GM12891 (cell line): ENCODE results near the gene WDR64.

Source experiments
- PAX5 ChIP-seq: IDR thresholded peaks from 2 replicates; pipeline ENCODE4 v1.6.1; 2011; ENCODE audit warnings: low read length, moderate library complexity, mild to moderate bottlenecking; ENCODE audit not compliant: insufficient read depth, severe bottlenecking
- POLR2A ChIP-seq: IDR thresholded peaks from 2 replicates; pipeline ENCODE4 v1.6.1; 2011; ENCODE audit warnings: low read depth, low read length, control low read depth
- POLR2AphosphoS5 ChIP-seq: IDR thresholded peaks from 2 replicates; pipeline ENCODE4 v1.6.1; 2011; ENCODE audit warnings: low read depth, low read length, control low read depth
- POU2F2 ChIP-seq: IDR thresholded peaks from 2 replicates; pipeline ENCODE4 v1.6.1; 2011; ENCODE audit warnings: low read depth, mild to moderate bottlenecking, control low read depth, low read length, moderate library complexity
- SPI1 ChIP-seq: IDR thresholded peaks from 2 replicates; pipeline ENCODE4 v1.6.1; 2011; ENCODE audit warnings: low read depth, low read length, control low read depth
- TAF1 ChIP-seq: IDR thresholded peaks from 2 replicates; pipeline ENCODE4 v1.6.1; 2011; ENCODE audit warnings: low read depth, low read length, control low read depth

GRCh38 chr1:241612533-241613477 is 39.3 kb upstream of the WDR64 start:
- no peak for TF ChIP-seq POLR2A
- no peak for TF ChIP-seq POLR2AphosphoS5
- no peak for TF ChIP-seq PAX5
- no peak for TF ChIP-seq TAF1
- TF ChIP-seq SPI1 = no peak
- no peak for TF ChIP-seq POU2F2
